IPS-15b (cell line): ENCODE results near the gene EIF4E1B.

Source experiments
- H3K27me3 ChIP-seq: one replicate; pipeline ENCODE4 v1.6.1; 2013; ENCODE audit warnings: low read length; ENCODE audit not compliant: control insufficient read depth, insufficient read depth
- H3K36me3 ChIP-seq: one replicate; pipeline ENCODE4 v1.6.1; 2013; ENCODE audit warnings: low read length; ENCODE audit not compliant: control insufficient read depth, insufficient read depth
- H3K4me1 ChIP-seq: one replicate; pipeline ENCODE4 v1.6.1; 2013; ENCODE audit warnings: mild to moderate bottlenecking, low read length; ENCODE audit not compliant: control insufficient read depth, insufficient read depth
- H3K4me3 ChIP-seq: one replicate; pipeline ENCODE4 v1.5.1; 2013; ENCODE audit warnings: low read depth, low read length
- H3K9ac ChIP-seq: one replicate; pipeline ENCODE4 v1.6.1; 2013; ENCODE audit warnings: low read depth, mild to moderate bottlenecking, low read length
- H3K9me3 ChIP-seq: one replicate; pipeline ENCODE4 v1.6.1; 2013; ENCODE audit warnings: mild to moderate bottlenecking, low read length; ENCODE audit not compliant: control insufficient read depth, insufficient read depth

Gene EIF4E1B

GRCh38 chr5:176644294-176644693, 13.8 kb downstream of the EIF4E1B start:
- Histone ChIP-seq H3K9me3 (no peaks in the 10 kb centered on the region), H3K27me3 (no peaks in the 10 kb centered on the region), H3K4me3 (no peak overlapping the region), H3K36me3 (no peaks in the 10 kb centered on the region), H3K4me1 (peaks cover 13% of the 10 kb centered on the region), H3K9ac (peak overlapping the region; percentile 32)

- H3K9ac ChIP-seq = no peak overlapping the region
- H3K4me3 ChIP-seq = no peak overlapping the region
- H3K9me3 ChIP-seq = no peaks in the 10 kb centered on the region
- peaks cover 13% of the 10 kb centered on the region for H3K4me1 ChIP-seq
- H3K27me3 ChIP-seq = no peaks in the 10 kb centered on the region
- H3K36me3 ChIP-seq = no peaks in the 10 kb centered on the region
Observed at GRCh38 chr5:176644878-176645670, 14.6 kb downstream of the EIF4E1B start.

GRCh38 chr5:176646049-176646706, 15.7 kb downstream of the EIF4E1B start:
- Histone ChIP-seq H3K27me3 (no peaks in the 10 kb centered on the region), H3K9ac (no peak overlapping the region), H3K4me1 (peaks cover 13% of the 10 kb centered on the region), H3K4me3 (no peak overlapping the region), H3K9me3 (no peaks in the 10 kb centered on the region), H3K36me3 (no peaks in the 10 kb centered on the region)

GRCh38 chr5:176646707-176647029, 16.2 kb downstream of the EIF4E1B start:
- Histone ChIP-seq H3K36me3 (no peaks in the 10 kb centered on the region), H3K4me3 (peak overlapping the region; percentile 58), H3K27me3 (no peaks in the 10 kb centered on the region), H3K4me1 (peaks cover 13% of the 10 kb centered on the region), H3K9ac (no peak overlapping the region), H3K9me3 (no peaks in the 10 kb centered on the region)

GRCh38 chr5:176647030-176647842, 16.8 kb downstream of the EIF4E1B start, which contains the start of gene TSPAN17:
Gene TSPAN17, plus strand, starts transcription at chr5:176647484. Its CDS starts 132 bp downstream, at chr5:176647616.
- Histone ChIP-seq H3K4me3 (peak within 1 kb of the TSS; percentile 73), H3K9me3 (no peaks in the 10 kb centered on the region), H3K27me3 (no peaks in the 10 kb centered on the region), H3K4me1 (peaks cover 13% of the 10 kb centered on the region), H3K9ac (peak within 1 kb of the TSS; percentile 54), H3K36me3 (no peaks in the 10 kb centered on the region)

- Histone ChIP-seq H3K36me3 (no peaks in the 10 kb centered on the region), H3K27me3 (no peaks in the 10 kb centered on the region), H3K9ac (peak overlapping the region; percentile 54), H3K4me3 (peak overlapping the region; percentile 73), H3K9me3 (no peaks in the 10 kb centered on the region), H3K4me1 (peaks cover 13% of the 10 kb centered on the region)
Observed at GRCh38 chr5:176647843-176648473, 17.5 kb downstream of the EIF4E1B start.

- Histone ChIP-seq H3K9me3 (no peaks in the 10 kb centered on the region), H3K27me3 (no peaks in the 10 kb centered on the region), H3K9ac (no peak overlapping the region), H3K36me3 (peaks cover 3% of the 10 kb centered on the region), H3K4me3 (peak overlapping the region; percentile 73), H3K4me1 (peaks cover 12% of the 10 kb centered on the region)
Observed at GRCh38 chr5:176648474-176649194, 18.2 kb downstream of the EIF4E1B start.

GRCh38 chr5:176650354-176650884, 19.9 kb downstream of the EIF4E1B start:
- H3K4me3 ChIP-seq = no peak overlapping the region
- no peaks in the 10 kb centered on the region for H3K9me3 ChIP-seq
- H3K4me1 ChIP-seq = no peaks in the 10 kb centered on the region
- H3K9ac ChIP-seq = no peak overlapping the region
- H3K36me3 ChIP-seq = peaks cover 6% of the 10 kb centered on the region
- no peaks in the 10 kb centered on the region for H3K27me3 ChIP-seq

GRCh38 chr5:176651472-176651980, 21.1 kb downstream of the EIF4E1B start:
- H3K9ac ChIP-seq = no peak overlapping the region
- H3K4me3 ChIP-seq = no peak overlapping the region
- H3K36me3 ChIP-seq = peaks cover 6% of the 10 kb centered on the region
- no peaks in the 10 kb centered on the region for H3K4me1 ChIP-seq
- H3K9me3 ChIP-seq = no peaks in the 10 kb centered on the region
- no peaks in the 10 kb centered on the region for H3K27me3 ChIP-seq

GRCh38 chr5:176652136-176652535, 21.7 kb downstream of the EIF4E1B start:
- Histone ChIP-seq H3K4me1 (no peaks in the 10 kb centered on the region), H3K9ac (no peak overlapping the region), H3K4me3 (no peak overlapping the region), H3K27me3 (no peaks in the 10 kb centered on the region), H3K36me3 (peaks cover 11% of the 10 kb centered on the region), H3K9me3 (no peaks in the 10 kb centered on the region)
